Measurements from ENCODE around the gene AVPI1.

DNA sequence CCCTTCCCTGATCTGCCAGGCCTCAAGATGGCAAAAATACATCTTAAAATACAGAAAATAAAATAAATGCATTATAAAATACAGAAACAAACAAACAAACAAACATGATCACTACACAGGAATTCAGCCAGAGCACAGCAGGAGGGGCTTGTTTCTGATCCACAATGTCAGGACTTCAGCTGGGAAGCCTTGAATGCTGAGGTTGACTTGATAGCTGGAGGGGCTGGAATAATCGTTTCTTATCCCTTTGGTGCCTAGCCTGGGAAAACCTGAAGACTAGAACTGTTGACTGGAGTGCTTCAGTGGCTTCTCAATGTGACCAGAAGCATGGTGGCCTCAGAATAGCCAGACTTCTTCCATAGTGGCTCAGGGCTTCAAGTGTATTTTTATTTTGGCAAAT, 17.3 kb upstream of the AVPI1 start:
- TF ChIP-seq CREB1 (CRISPR knock-in tag; IDR thresholded peaks at IDR 0.05; ENCODE audit: low read depth) (no peak), EZH2phosphoT487 (IDR thresholded peaks at IDR 0.05; ENCODE audit: unreplicated experiment) (no peak), POLR2AphosphoS5 (IDR thresholded peaks at IDR 0.05; ENCODE audit: low read depth) (no peak), EZH2 (IDR thresholded peaks at IDR 0.05; ENCODE audit: low read depth, unreplicated experiment) (no peak), STAT1 (IDR thresholded peaks at IDR 0.05; ENCODE audit: unreplicated experiment) (no peak), ZNF331 (CRISPR knock-in tag; IDR thresholded peaks at IDR 0.05; ENCODE audit: low read depth) (no peak), JUNB (IDR thresholded peaks at IDR 0.05; ENCODE audit: unreplicated experiment) (no peak), NANOG (IDR thresholded peaks at IDR 0.05; ENCODE audit: borderline replicate concordance) (no peak)
- TF ChIP-seq, protein P1, sequence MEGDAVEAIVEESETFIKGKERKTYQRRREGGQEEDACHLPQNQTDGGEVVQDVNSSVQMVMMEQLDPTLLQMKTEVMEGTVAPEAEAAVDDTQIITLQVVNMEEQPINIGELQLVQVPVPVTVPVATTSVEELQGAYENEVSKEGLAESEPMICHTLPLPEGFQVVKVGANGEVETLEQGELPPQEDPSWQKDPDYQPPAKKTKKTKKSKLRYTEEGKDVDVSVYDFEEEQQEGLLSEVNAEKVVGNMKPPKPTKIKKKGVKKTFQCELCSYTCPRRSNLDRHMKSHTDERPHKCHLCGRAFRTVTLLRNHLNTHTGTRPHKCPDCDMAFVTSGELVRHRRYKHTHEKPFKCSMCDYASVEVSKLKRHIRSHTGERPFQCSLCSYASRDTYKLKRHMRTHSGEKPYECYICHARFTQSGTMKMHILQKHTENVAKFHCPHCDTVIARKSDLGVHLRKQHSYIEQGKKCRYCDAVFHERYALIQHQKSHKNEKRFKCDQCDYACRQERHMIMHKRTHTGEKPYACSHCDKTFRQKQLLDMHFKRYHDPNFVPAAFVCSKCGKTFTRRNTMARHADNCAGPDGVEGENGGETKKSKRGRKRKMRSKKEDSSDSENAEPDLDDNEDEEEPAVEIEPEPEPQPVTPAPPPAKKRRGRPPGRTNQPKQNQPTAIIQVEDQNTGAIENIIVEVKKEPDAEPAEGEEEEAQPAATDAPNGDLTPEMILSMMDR (conservative IDR thresholded peaks at IDR 0.05; ENCODE audit: low read depth in 2 of 2): no peak
- TF ChIP-seq, protein P2, sequence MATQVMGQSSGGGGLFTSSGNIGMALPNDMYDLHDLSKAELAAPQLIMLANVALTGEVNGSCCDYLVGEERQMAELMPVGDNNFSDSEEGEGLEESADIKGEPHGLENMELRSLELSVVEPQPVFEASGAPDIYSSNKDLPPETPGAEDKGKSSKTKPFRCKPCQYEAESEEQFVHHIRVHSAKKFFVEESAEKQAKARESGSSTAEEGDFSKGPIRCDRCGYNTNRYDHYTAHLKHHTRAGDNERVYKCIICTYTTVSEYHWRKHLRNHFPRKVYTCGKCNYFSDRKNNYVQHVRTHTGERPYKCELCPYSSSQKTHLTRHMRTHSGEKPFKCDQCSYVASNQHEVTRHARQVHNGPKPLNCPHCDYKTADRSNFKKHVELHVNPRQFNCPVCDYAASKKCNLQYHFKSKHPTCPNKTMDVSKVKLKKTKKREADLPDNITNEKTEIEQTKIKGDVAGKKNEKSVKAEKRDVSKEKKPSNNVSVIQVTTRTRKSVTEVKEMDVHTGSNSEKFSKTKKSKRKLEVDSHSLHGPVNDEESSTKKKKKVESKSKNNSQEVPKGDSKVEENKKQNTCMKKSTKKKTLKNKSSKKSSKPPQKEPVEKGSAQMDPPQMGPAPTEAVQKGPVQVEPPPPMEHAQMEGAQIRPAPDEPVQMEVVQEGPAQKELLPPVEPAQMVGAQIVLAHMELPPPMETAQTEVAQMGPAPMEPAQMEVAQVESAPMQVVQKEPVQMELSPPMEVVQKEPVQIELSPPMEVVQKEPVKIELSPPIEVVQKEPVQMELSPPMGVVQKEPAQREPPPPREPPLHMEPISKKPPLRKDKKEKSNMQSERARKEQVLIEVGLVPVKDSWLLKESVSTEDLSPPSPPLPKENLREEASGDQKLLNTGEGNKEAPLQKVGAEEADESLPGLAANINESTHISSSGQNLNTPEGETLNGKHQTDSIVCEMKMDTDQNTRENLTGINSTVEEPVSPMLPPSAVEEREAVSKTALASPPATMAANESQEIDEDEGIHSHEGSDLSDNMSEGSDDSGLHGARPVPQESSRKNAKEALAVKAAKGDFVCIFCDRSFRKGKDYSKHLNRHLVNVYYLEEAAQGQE (IDR thresholded peaks at IDR 0.05; ENCODE audit: unreplicated experiment): no peak
- TF ChIP-seq, protein P3, sequence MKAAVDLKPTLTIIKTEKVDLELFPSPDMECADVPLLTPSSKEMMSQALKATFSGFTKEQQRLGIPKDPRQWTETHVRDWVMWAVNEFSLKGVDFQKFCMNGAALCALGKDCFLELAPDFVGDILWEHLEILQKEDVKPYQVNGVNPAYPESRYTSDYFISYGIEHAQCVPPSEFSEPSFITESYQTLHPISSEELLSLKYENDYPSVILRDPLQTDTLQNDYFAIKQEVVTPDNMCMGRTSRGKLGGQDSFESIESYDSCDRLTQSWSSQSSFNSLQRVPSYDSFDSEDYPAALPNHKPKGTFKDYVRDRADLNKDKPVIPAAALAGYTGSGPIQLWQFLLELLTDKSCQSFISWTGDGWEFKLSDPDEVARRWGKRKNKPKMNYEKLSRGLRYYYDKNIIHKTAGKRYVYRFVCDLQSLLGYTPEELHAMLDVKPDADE (IDR thresholded peaks at IDR 0.05): no peak

Measured in GM23338 (cell line).